Stomach (tissue), 9 donors: ENCODE measurements around the gene MMP21. TPM values are rescaled to one million over a fixed set of nuclear protein-coding genes. Genes with fewer than 3 reads are reported as not detected.

Experiments used
- DNase-seq, 2 donors: peaks; one replicate each; pipeline versions ENCODE4 v3.0.0 to v3.0.0-alpha.2; 2013 to 2019
- H3K27ac ChIP-seq, 5 donors: fragments of 200-600 bp in 4 of 5; sonication (generic) in 4 of 5; one replicate each; pipeline ENCODE4 v1.5.1; 2013 to 2019; ENCODE audit warnings: mild to moderate bottlenecking in 1 of 5, moderate library complexity in 1 of 5
- H3K27me3 ChIP-seq, 3 donors: fragments of 200-600 bp; sonication (generic); one replicate each; pipeline ENCODE4 v1.5.1; 2017 to 2019; ENCODE audit warnings: mixed run types in 1 of 3
- H3K36me3 ChIP-seq, 4 donors: fragments of 200-600 bp; sonication (generic); 1 replicate in 3 of 4; 2 replicates in 1 of 4; pipeline ENCODE4 v1.5.1; 2016 to 2019
- H3K4me1 ChIP-seq, 4 donors: fragments of 200-600 bp; sonication (generic); one replicate each; pipeline ENCODE4 v1.5.1; 2016 to 2019
- H3K4me3 ChIP-seq, 4 donors: fragments of 200-600 bp; sonication (generic) in 3 of 4; one replicate each; pipeline ENCODE4 v1.5.1; 2016 to 2019; ENCODE audit warnings: mild to moderate bottlenecking in 1 of 4
- H3K9me3 ChIP-seq, 4 donors: fragments of 200-600 bp; sonication (generic); one replicate each; pipeline ENCODE4 v1.5.1; 2016 to 2019
- EP300 ChIP-seq: sonication (generic); formaldehyde crosslinking; IDR thresholded peaks from one replicate; pipeline ENCODE4 v1.6.1; 2017; ENCODE audit warnings: antibody characterized with exemption
- POLR2A ChIP-seq, 4 donors: fragments of 450-650 bp; IDR thresholded peaks; one replicate each; pipeline ENCODE4 v1.6.1; 2016; ENCODE audit warnings: antibody characterized with exemption in 4 of 4, control low read depth in 2 of 4, mild to moderate bottlenecking in 1 of 4, moderate library complexity in 1 of 4
- POLR2AphosphoS5 ChIP-seq, 3 donors: sonication (generic); formaldehyde crosslinking; IDR thresholded peaks; one replicate each; pipeline ENCODE4 v1.6.1; 2016; ENCODE audit warnings: antibody characterized with exemption in 3 of 3
- WGBS, 5 donors: extraction: QIAGEN DNeasy Blood & Tissue Kit in 3 of 5; methylation state at CpG; one replicate each; pipeline versions ENCODE4 v1.1.5 to v1.1.7; 2013 to 2018; 5-methylcytosine and 5-hydroxymethylcytosine counted together
- intact Hi-C: fragments of 100-400 bp; cut with DNase I; formaldehyde crosslinking; loops from one replicate; pipeline ENCODE4 v1.15.1; 2023; ENCODE audit warnings: low total_unique reads
- polyA plus RNA-seq, 3 donors: library from polyadenylated mRNA; stranded (reverse); fragments of 200-250 nt; gene quantifications; one replicate each; pipeline ENCODE4 v1.2.3, GENCODE V29; 2013
- total RNA-seq, 5 donors: library from RNA; depleted of rRNA; stranded (reverse); fragments of >200 nt; gene quantifications; one replicate each; pipeline versions ENCODE4 v1.1.0 to v1.2.3, GENCODE V29; 2014 to 2016
- TF ChIP-seq, protein P1 (sequence below), 7 experiments: fragments of 450-650 bp in 4 of 7; fragments of 200-600 bp in 3 of 7; sonication (generic) in 3 of 7; IDR thresholded peaks; one replicate each; pipeline ENCODE4 v1.5.1; 2016 to 2019; ENCODE audit warnings: antibody characterized with exemption in 7 of 7, control low read depth in 2 of 7, mild to moderate bottlenecking in 1 of 7
- donor health status: healthy with polysubstance abuse.
- donor health status: Bipolar disorder and iron deficiency.
- donor health status: healthy.

MMP21 gene
- total and polyA plus RNA-seq, 8 donors: 0.45 TPM; not detected in 7

DNA sequence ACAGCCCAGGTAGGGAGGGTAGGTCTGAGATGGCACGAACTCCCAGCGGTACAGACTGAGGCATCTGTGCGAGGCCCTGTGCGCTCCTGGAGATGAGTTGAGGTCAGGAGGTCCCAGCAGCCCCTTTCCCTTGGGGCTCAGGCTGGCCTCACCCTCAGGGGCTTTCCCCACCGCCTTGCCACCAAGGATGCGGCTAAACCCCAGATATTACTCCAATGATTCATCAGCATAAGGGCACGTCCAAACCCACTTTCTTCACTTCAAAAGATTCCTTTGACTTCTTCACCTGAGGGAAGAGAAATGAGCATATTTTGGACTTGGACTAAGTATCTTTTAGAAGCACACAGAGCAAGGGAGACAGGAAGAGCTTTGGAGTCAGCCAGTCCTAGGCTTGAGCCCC is 27.1 kb upstream of the MMP21 start:
- Histone ChIP-seq H3K4me3 (no peak overlapping the region), H3K27ac (no peak overlapping the region), H3K36me3 (peaks cover 12 to 98% (median 85%) of the 10 kb centered on the region in 4 donors), H3K4me1 (no peaks in the 10 kb centered on the region), H3K9me3 (no peaks in the 10 kb centered on the region), H3K27me3 (no peaks in the 10 kb centered on the region)
- intact Hi-C loops: no loop called here
- no peak for TF ChIP-seq EP300
- TF ChIP-seq, protein P1, sequence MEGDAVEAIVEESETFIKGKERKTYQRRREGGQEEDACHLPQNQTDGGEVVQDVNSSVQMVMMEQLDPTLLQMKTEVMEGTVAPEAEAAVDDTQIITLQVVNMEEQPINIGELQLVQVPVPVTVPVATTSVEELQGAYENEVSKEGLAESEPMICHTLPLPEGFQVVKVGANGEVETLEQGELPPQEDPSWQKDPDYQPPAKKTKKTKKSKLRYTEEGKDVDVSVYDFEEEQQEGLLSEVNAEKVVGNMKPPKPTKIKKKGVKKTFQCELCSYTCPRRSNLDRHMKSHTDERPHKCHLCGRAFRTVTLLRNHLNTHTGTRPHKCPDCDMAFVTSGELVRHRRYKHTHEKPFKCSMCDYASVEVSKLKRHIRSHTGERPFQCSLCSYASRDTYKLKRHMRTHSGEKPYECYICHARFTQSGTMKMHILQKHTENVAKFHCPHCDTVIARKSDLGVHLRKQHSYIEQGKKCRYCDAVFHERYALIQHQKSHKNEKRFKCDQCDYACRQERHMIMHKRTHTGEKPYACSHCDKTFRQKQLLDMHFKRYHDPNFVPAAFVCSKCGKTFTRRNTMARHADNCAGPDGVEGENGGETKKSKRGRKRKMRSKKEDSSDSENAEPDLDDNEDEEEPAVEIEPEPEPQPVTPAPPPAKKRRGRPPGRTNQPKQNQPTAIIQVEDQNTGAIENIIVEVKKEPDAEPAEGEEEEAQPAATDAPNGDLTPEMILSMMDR (IDR thresholded peaks at IDR 0.05): no peak
- no peak for TF ChIP-seq POLR2A (IDR thresholded peaks at IDR 0.05)
- no peak for TF ChIP-seq POLR2AphosphoS5 (IDR thresholded peaks at IDR 0.05)
- WGBS, 5 donors: 86 to 97% (median 91%) methylated on average over 7 of the region's 7 CpGs
- no peak for DNase-seq

DNA sequence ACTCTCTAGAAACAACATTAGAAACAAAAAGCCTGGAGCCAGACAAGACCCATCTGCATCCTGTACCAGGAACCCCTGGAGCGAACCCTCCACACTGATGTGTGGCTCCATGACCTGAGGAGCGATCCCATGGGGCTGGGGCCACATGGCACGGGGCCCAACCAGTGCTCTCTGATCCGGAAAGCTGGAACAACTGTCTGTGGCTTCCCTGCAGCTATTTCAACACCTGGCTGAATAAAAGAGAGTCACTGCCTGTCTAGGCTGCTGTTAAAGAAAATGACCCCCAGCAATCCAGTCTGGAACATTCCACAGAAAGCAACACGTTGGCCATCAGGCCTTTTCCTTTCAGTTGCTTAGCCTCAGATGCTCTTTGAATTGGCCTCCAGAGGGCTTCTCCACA is 26.5 kb upstream of the MMP21 start:
- no peak overlapping the region for H3K4me3 ChIP-seq
- no peak for DNase-seq
- H3K36me3 ChIP-seq: peaks cover 10 to 98% (median 85%) of the 10 kb centered on the region in 4 donors
- no peak overlapping the region for H3K27ac ChIP-seq
- no peaks in the 10 kb centered on the region for H3K4me1 ChIP-seq
- intact Hi-C loops: no loop called here
- H3K27me3 ChIP-seq: no peaks in the 10 kb centered on the region
- 88 to 94% (median 90%) methylated on average over 5 of the region's 5 CpGs for WGBS, 5 donors
- H3K9me3 ChIP-seq: no peaks in the 10 kb centered on the region
- TF ChIP-seq EP300: no peak
- no peak for TF ChIP-seq POLR2AphosphoS5 (IDR thresholded peaks at IDR 0.05)
- no peak for TF ChIP-seq POLR2A (IDR thresholded peaks at IDR 0.05)
- TF ChIP-seq, protein P1 (IDR thresholded peaks at IDR 0.05): no peak

DNA sequence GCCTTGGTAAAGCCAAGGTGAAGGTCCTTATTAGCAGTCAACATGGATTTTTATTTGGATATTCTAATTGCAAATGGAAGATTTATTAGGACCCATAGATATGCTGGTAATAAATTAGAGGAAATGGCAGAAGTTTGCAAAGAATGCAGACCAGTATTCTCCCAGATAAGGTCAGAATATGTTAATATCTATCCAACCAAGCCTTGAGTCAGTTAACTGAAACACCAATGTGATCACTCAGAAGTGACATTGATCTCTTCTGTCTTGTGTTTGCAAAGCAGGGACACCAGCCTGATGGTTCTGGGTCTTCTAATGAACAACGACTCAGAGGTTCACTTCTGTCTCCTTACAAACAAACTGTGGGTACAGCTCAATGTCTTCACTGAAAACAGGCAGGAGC is 26.0 kb upstream of the MMP21 start:
- intact Hi-C loops: no loop called here
- WGBS, 5 donors: 83 to 90% (median 84%) methylated on average over 1 of the region's 1 CpG
- no peaks in the 10 kb centered on the region for H3K4me1 ChIP-seq
- TF ChIP-seq, protein P1 (IDR thresholded peaks at IDR 0.05): no peak
- TF ChIP-seq POLR2A (IDR thresholded peaks at IDR 0.05): no peak
- no peak for TF ChIP-seq POLR2AphosphoS5 (IDR thresholded peaks at IDR 0.05)
- no peak for TF ChIP-seq EP300
- H3K27me3 ChIP-seq: no peaks in the 10 kb centered on the region
- H3K36me3 ChIP-seq: peaks cover 5 to 98% (median 85%) of the 10 kb centered on the region in 4 donors
- no peaks in the 10 kb centered on the region for H3K9me3 ChIP-seq
- no peak for DNase-seq
- no peak overlapping the region for H3K4me3 ChIP-seq
- no peak overlapping the region for H3K27ac ChIP-seq

DNA sequence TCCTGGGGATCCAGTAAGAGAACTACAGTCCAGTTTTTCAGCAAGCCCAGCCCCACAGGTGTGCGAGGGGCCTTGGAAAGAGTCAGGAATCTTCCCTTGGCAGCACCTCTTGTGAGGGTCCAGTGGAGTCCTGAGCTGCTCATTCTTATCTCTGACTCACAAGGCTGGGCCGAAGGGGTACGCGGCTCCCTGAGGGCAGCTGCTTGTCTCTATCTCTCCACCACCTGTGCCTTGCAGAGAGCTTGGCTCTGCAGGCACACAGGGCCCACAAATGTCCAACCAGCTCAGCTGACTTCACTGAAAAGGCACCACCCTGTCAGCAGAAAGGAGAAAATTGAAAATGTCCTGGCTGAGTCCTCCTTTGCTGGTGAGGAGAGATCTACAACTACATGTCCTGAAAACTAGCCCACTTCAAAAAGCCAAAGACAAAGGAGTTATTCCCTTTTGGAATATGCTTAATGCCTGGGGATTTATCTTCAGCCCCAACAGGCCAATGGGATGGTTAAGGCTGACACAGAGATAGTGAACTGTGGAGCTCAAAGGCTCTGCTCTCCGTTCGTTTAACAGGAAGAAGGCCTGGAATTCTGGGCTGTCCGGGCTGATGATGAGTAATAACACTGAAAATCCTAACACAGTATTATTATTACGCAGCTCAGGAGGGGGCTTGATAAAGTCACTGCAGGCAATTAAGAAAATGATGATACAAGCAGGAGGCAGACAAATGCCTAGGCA is 24.0 kb upstream of the MMP21 start:
- Histone ChIP-seq H3K27ac (no peak overlapping the region), H3K27me3 (no peaks in the 10 kb centered on the region), H3K4me3 (no peak overlapping the region), H3K36me3 (peaks cover 15 to 98% (median 85%) of the 10 kb centered on the region in 4 donors), H3K4me1 (no peaks in the 10 kb centered on the region), H3K9me3 (no peaks in the 10 kb centered on the region)
- WGBS, 5 donors: 87 to 95% (median 93%) methylated on average over 8 of the region's 8 CpGs
- no peak for TF ChIP-seq EP300
- TF ChIP-seq, protein P1 (IDR thresholded peaks at IDR 0.05): no peak
- no peak for TF ChIP-seq POLR2A (IDR thresholded peaks at IDR 0.05)
- TF ChIP-seq POLR2AphosphoS5 (IDR thresholded peaks at IDR 0.05): no peak
- DNase-seq: no peak
- intact Hi-C loops: no loop called here
